Measurements from ENCODE around the gene PINLYP. TPM values are rescaled to one million over a fixed set of nuclear protein-coding genes. Genes with fewer than 3 reads are reported as not detected.

PINLYP gene
- total RNA-seq, 2 experiments from 2014 or later, result 0.40 to 4.9 TPM

DNA sequence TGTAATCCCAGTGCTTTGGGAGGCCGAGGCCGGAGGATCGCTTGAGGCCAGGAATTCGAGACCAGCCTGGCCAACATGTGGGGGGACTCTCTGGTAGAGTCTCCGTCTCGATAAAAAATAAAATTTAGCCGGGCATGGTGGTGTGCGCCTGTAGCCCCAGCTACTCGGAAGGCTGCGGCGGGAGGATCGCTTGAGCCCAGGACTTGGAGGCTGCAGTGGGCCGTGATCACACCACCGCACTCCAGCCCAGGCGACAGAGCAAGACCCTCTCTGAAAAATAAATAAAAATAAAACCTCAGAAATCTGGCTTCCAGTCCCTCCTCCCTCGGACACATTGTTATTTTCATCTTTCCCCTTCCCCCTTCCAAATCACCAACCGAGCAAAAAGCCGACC, 20.0 kb downstream of the PINLYP start:
- Histone ChIP-seq H3K9me3 (ENCODE audit: low read length) (no peaks in the 10 kb centered on the region), H3K79me2 (ENCODE audit: insufficient read depth, low read depth, low read length) (peaks cover 33% of the 10 kb centered on the region)
- DNase-seq (ENCODE audit: low spot score), result no peak

DNA sequence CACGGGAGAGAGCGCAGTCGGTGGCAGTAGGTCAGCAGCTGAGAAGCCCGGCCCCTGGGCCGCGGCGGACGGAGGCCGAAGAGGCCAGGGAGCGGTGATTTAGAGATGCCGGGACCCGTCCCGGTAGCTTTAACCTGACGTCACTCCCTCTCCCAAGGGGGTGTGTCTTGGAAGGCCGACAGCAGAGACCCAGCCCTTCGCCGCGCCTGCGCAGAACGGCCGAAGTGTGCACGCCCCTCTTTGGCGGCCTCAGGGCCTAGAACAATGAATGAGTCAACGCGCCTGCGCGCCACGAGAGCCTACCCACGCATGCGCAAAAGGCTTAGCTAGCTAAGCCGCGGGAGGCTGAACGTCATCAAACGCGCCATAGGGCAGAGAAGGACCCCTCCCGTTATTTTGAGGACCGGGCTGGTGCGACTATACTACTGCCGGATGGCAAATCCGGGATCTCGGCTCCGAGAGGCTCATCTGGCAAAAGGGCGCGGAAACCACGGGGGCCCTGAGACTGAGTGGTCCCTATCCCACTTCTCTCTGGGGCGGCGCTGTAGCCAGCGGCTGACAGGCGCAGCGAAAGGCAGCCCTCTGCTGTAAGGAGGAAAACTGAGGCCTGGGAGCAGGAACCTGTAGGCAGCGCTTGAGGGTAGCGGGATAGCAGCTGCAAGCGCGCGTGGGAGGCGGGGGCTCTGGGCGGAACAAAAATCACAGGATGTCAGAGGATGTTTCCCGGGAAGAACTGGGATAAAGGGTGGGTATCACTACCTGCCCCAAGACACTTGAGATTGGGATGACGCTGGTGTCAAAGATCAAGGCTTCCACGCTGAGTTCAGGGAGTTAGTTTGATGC, 20.6 kb downstream of the PINLYP start, which contains the start of the genes IRGQ and ZNF576:
IRGQ (minus strand) TSS at position 136 of the 843 bp plus-strand sequence. CDS start 796 bp downstream, outside the sequence.
ZNF576 (plus strand) TSS at position 597 of the 843 bp plus-strand sequence. CDS start 514 bp downstream, outside the sequence.
- no TSS peak for BruUV-seq (replicated peaks)
- POLR2A ChIA-PET, result interaction anchor here (0.5 to 2.2 kb wide), 2 partner anchors 21 to 22 kb away, joined by 8 to 9 read pairs; partner anchors contain the start of gene XRCC1
- peaks cover 33% of the 10 kb centered on the region for H3K79me2 ChIP-seq (ENCODE audit: insufficient read depth, low read depth, low read length)
- peak within 1 kb of the TSS; percentile 77 for H3K27ac ChIP-seq (ENCODE audit: low read depth, low read length, poor library complexity, severe bottlenecking)
- TF ChIP-seq, protein P1, sequence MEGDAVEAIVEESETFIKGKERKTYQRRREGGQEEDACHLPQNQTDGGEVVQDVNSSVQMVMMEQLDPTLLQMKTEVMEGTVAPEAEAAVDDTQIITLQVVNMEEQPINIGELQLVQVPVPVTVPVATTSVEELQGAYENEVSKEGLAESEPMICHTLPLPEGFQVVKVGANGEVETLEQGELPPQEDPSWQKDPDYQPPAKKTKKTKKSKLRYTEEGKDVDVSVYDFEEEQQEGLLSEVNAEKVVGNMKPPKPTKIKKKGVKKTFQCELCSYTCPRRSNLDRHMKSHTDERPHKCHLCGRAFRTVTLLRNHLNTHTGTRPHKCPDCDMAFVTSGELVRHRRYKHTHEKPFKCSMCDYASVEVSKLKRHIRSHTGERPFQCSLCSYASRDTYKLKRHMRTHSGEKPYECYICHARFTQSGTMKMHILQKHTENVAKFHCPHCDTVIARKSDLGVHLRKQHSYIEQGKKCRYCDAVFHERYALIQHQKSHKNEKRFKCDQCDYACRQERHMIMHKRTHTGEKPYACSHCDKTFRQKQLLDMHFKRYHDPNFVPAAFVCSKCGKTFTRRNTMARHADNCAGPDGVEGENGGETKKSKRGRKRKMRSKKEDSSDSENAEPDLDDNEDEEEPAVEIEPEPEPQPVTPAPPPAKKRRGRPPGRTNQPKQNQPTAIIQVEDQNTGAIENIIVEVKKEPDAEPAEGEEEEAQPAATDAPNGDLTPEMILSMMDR (conservative IDR thresholded peaks at IDR 0.05; ENCODE audit: low read length), result peak; percentile 46; the same call in 1 of the 2 replicates
- TF ChIP-seq EZH2phosphoT487 (IDR thresholded peaks at IDR 0.05; ENCODE audit: borderline replicate concordance, low read depth, low read length), result no peak
- no peaks in the 10 kb centered on the region; the same call in 1 of the 2 replicates for H4K20me1 ChIP-seq (ENCODE audit: insufficient read depth, low read length)
- H2AFZ ChIP-seq (ENCODE audit: low read length), result peak within 1 kb of the TSS; percentile 56
- intact Hi-C loops (cut with micrococcal nuclease; ENCODE audit: unreplicated experiment), result loop anchor here (1.0 to 10.0 kb wide), 4 partner anchors 21 to 189 kb away; partner anchors contain the start of genes PINLYP, XRCC1 and ZNF575
- peaks cover 37% of the 10 kb centered on the region for H3K36me3 ChIP-seq (ENCODE audit: insufficient read depth, low read length)
- peaks cover 13% of the 10 kb centered on the region for H3K4me1 ChIP-seq (ENCODE audit: insufficient read depth, low read length, poor library complexity, severe bottlenecking)
- no peaks in the 10 kb centered on the region for H3K9me2 ChIP-seq (ENCODE audit: insufficient read depth, low read length)
- CTCF ChIA-PET (ENCODE audit: unreplicated experiment), result no interaction called here
- DNase-seq (ENCODE audit: low spot score), result peak; percentile 100
- peak within 1 kb of the TSS; percentile 94 for H3K4me2 ChIP-seq (ENCODE audit: low read length)
- no peaks in the 10 kb centered on the region for H3K9me3 ChIP-seq (ENCODE audit: low read length)
- H3K4me3 ChIP-seq (ENCODE audit: low read depth, low read length, poor library complexity, severe bottlenecking), result peak within 1 kb of the TSS; percentile 86

More for the DNA sequence above, 20.0 kb downstream of the PINLYP start:
- no peaks in the 10 kb centered on the region; the same call in 1 of the 2 replicates for H4K20me1 ChIP-seq (ENCODE audit: insufficient read depth, low read length)
- ChIA-PET POLR2A (interaction anchor here (2.2 kb wide), 1 partner anchor 21 kb away, joined by 8 read pairs; the partner anchor contains the start of gene XRCC1), CTCF (ENCODE audit: unreplicated experiment) (interaction anchor here (1.1 kb wide), 1 partner anchor 72 kb away, joined by 3 read pairs; no protein-coding TSS in a partner anchor)
- H3K4me1 ChIP-seq (ENCODE audit: insufficient read depth, low read length, poor library complexity, severe bottlenecking), result peaks cover 13% of the 10 kb centered on the region
- peak overlapping the region; percentile 86 for H3K4me3 ChIP-seq (ENCODE audit: low read depth, low read length, poor library complexity, severe bottlenecking)
- peaks cover 31% of the 10 kb centered on the region for H3K36me3 ChIP-seq (ENCODE audit: insufficient read depth, low read length)
- peak overlapping the region; percentile 79 for H3K4me2 ChIP-seq (ENCODE audit: low read length)
- H3K9me2 ChIP-seq (ENCODE audit: insufficient read depth, low read length), result no peaks in the 10 kb centered on the region
- BruUV-seq (replicated peaks), result no TSS peak
- peak overlapping the region; percentile 21 for H3K27ac ChIP-seq (ENCODE audit: low read depth, low read length, poor library complexity, severe bottlenecking)
- H2AFZ ChIP-seq (ENCODE audit: low read length), result peak overlapping the region; percentile 29; the same call in 1 of the 2 replicates
- intact Hi-C loops (cut with micrococcal nuclease; ENCODE audit: unreplicated experiment), result loop anchor here (10.0 kb wide), 2 partner anchors 61 to 151 kb away; partner anchors contain the start of gene ZNF575
- TF ChIP-seq, protein P1 (conservative IDR thresholded peaks at IDR 0.05; ENCODE audit: low read length), result no peak
- TF ChIP-seq EZH2phosphoT487 (IDR thresholded peaks at IDR 0.05; ENCODE audit: borderline replicate concordance, low read depth, low read length), result no peak
